Adipocyte (in vitro differentiated cells): Measurements from ENCODE around the gene TASP1.

ENCODE experiments used
- DNase-seq: peaks from one replicate; pipeline ENCODE4 v3.0.0-alpha.2; 2015; ENCODE audit warnings: low read depth
- H3K27me3 ChIP-seq: replicated peaks from 2 replicates; pipeline ENCODE4 v1.7.0; 2013; ENCODE audit warnings: mild to moderate bottlenecking, low read length, moderate library complexity; ENCODE audit not compliant: control insufficient read depth, insufficient read depth
- H3K36me3 ChIP-seq: 2 replicates; pipeline ENCODE4 v1.7.0; 2013; ENCODE audit warnings: low read length, mild to moderate bottlenecking, moderate library complexity; ENCODE audit not compliant: control insufficient read depth, insufficient read depth, severe bottlenecking
- H3K4me1 ChIP-seq: 2 replicates; pipeline ENCODE4 v1.7.0; 2013; ENCODE audit warnings: mild to moderate bottlenecking, low read length, moderate library complexity; ENCODE audit not compliant: control insufficient read depth, insufficient read depth
- H3K4me3 ChIP-seq: 2 replicates; pipeline ENCODE4 v1.7.0; 2013; ENCODE audit warnings: mild to moderate bottlenecking, low read length, moderate library complexity
- H3K9ac ChIP-seq: 2 replicates; pipeline ENCODE4 v1.7.0; 2013; ENCODE audit warnings: mild to moderate bottlenecking, low read length, moderate library complexity
- H3K9me3 ChIP-seq: 2 replicates; pipeline ENCODE4 v1.7.0; 2013; ENCODE audit warnings: mild to moderate bottlenecking, low read length, moderate library complexity; ENCODE audit not compliant: control insufficient read depth

TASP1 gene

GRCh38 chr20:13638496-13639149 is at the start of gene TASP1:
Gene TASP1 (minus strand): TSS chr20:13638932. CDS start chr20:13630078, 8,854 bp downstream.
- Histone ChIP-seq H3K27me3 (peaks cover 3% of the 10 kb centered on the region), H3K9ac (peak within 1 kb of the TSS; percentile 92)
- peak; percentile 98 for DNase-seq

DNA sequence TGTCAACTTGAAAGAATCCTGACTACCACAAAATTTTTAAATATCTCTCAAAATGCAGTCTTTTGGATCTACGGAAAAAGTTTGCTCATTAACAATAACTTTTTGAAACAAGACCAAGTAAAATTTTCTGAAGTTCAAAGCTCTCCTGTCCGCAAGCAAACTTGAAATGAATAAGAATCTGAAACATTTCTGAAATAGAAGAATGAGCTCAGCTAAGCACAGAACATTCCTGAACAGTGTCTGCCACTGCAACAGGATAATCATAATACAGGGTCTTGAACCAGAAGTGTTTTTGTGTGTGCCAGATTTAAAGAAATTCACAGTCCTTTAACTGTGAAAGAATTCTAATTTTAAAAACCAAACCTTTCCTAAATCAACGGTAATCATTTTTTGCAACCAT is 49.1 kb upstream of the TASP1 start:
- Histone ChIP-seq H3K4me3 (no peak overlapping the region), H3K4me1 (peaks cover 15% of the 10 kb centered on the region), H3K9ac (no peak overlapping the region), H3K36me3 (no peaks in the 10 kb centered on the region), H3K9me3 (no peaks in the 10 kb centered on the region), H3K27me3 (peaks cover 10% of the 10 kb centered on the region)
- DNase-seq, result peak; percentile 19

More at GRCh38 chr20:13638496-13639149, at the start of gene TASP1:
- peak within 1 kb of the TSS; percentile 91 for H3K4me3 ChIP-seq
- no peaks in the 10 kb centered on the region for H3K36me3 ChIP-seq
- H3K4me1 ChIP-seq, result peaks cover 13% of the 10 kb centered on the region
- H3K9me3 ChIP-seq, result no peaks in the 10 kb centered on the region

- H3K9ac ChIP-seq, result no peak overlapping the region
- no peaks in the 10 kb centered on the region for H3K36me3 ChIP-seq
- H3K4me1 ChIP-seq, result peaks cover 3% of the 10 kb centered on the region
- H3K9me3 ChIP-seq, result no peaks in the 10 kb centered on the region
- DNase-seq, result no peak
- no peak overlapping the region for H3K4me3 ChIP-seq
- H3K27me3 ChIP-seq, result peaks cover 9% of the 10 kb centered on the region
These were observed 46.9 kb upstream of the TASP1 start for GRCh38 chr20:13685623-13686022.

DNA sequence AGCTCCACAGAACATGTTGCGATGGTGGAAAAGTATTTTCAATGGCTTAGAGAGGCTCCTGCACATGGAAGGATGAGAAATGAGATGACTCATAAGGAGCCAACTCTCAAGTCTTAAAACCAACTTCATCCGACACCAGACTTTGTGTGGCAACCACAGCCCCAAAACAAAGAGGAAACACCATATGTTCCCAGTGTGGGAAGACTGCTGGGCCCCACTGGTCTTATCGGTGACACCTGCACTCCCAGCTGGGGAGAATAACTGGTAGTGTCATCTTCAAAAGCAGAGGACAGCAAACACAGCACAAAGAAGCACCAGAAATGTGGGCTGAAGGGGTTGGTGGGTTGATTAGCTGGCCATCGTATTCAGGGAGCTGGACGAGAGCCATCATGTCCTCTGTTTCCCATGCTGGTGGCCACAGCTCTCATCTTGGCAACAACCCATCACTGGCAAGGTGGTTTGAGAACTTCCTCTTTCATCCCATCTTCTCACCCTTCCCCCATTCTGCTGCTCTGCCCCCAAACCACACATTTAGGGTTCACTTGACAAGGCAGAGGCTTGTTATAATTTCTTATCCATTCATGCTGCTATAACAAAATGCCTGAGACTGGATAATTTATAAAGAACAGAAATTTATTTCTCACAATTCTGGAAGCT is 46.0 kb upstream of the TASP1 start:
- no peak for DNase-seq
- H3K9me3 ChIP-seq, result no peaks in the 10 kb centered on the region
- no peaks in the 10 kb centered on the region for H3K36me3 ChIP-seq
- no peak overlapping the region for H3K9ac ChIP-seq
- H3K4me3 ChIP-seq, result no peak overlapping the region
- no peaks in the 10 kb centered on the region for H3K4me1 ChIP-seq
- peaks cover 9% of the 10 kb centered on the region for H3K27me3 ChIP-seq

DNA sequence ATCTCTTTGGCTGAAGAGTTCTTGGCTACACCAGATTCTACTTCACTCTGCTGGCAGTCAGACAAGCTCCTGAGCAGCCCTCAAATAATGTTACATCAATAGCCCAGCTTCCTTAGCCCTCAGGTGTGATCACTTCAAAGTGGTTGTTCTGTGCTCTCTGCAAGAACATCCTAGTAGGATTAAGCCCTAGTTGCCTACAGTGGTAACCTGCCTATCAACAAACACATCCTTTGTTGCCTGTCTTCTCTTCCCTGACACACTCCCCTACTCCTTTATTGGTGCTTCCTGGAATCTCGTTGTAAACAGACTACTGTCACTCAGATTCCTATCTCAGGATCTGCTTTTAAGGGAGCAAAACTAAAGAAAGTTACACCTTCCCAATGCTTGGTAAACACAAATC is 45.1 kb upstream of the TASP1 start:
- H3K27me3 ChIP-seq, result peaks cover 9% of the 10 kb centered on the region
- DNase-seq, result no peak

GRCh38 chr20:13681248-13682125 is 42.8 kb upstream of the TASP1 start:
- no peak for DNase-seq
- no peak overlapping the region for H3K4me3 ChIP-seq

More for the DNA sequence above, 45.1 kb upstream of the TASP1 start:
- no peaks in the 10 kb centered on the region for H3K4me1 ChIP-seq
- no peaks in the 10 kb centered on the region for H3K36me3 ChIP-seq
- H3K4me3 ChIP-seq, result no peak overlapping the region
- no peak overlapping the region for H3K9ac ChIP-seq
- no peaks in the 10 kb centered on the region for H3K9me3 ChIP-seq

DNA sequence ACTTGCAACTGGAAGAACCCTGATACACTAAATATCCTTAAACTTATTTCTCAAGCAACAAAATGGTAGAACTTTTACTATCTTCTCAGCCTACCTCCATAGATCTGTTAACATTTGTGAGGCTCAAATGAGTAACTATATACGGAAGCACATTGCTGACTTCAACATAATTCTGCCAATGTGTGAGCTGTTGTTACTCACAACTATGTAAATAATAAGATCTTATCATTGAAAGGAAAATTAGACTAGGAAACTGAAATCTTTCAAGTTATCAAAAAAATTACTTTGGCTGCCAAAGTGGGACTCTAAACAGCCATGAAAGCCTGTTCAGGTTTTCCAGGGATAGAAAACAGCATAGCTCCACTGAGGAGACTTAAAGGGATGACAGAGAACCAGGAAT is 40.2 kb upstream of the TASP1 start:
- H3K9me3 ChIP-seq, result no peaks in the 10 kb centered on the region
- no peaks in the 10 kb centered on the region for H3K4me1 ChIP-seq
- no peak for DNase-seq
- H3K9ac ChIP-seq, result no peak overlapping the region
- H3K4me3 ChIP-seq, result no peak overlapping the region
- no peaks in the 10 kb centered on the region for H3K36me3 ChIP-seq
- peaks cover 8% of the 10 kb centered on the region for H3K27me3 ChIP-seq

More at GRCh38 chr20:13681248-13682125, 42.8 kb upstream of the TASP1 start:
- no peak overlapping the region for H3K9ac ChIP-seq
- no peaks in the 10 kb centered on the region for H3K36me3 ChIP-seq
- H3K4me1 ChIP-seq, result no peaks in the 10 kb centered on the region
- peaks cover 9% of the 10 kb centered on the region for H3K27me3 ChIP-seq
- H3K9me3 ChIP-seq, result no peaks in the 10 kb centered on the region

- no peak overlapping the region for H3K9ac ChIP-seq
- no peak overlapping the region for H3K4me3 ChIP-seq
- no peaks in the 10 kb centered on the region for H3K27me3 ChIP-seq
- no peak for DNase-seq
- H3K36me3 ChIP-seq, result no peaks in the 10 kb centered on the region
- peaks cover 12% of the 10 kb centered on the region for H3K4me1 ChIP-seq
- no peaks in the 10 kb centered on the region for H3K9me3 ChIP-seq
These were observed 38.5 kb upstream of the TASP1 start for GRCh38 chr20:13677241-13677640.

- Histone ChIP-seq H3K4me3 (no peak overlapping the region), H3K9ac (no peak overlapping the region), H3K4me1 (peaks cover 17% of the 10 kb centered on the region), H3K9me3 (no peaks in the 10 kb centered on the region), H3K36me3 (no peaks in the 10 kb centered on the region), H3K27me3 (no peaks in the 10 kb centered on the region)
- no peak for DNase-seq
These were observed 38.0 kb upstream of the TASP1 start for GRCh38 chr20:13676682-13677081.

GRCh38 chr20:13672690-13673089 is 34.0 kb upstream of the TASP1 start:
- Histone ChIP-seq H3K4me1 (peaks cover 27% of the 10 kb centered on the region), H3K4me3 (peak overlapping the region; percentile 46), H3K36me3 (no peaks in the 10 kb centered on the region), H3K9ac (peak overlapping the region; percentile 30), H3K9me3 (no peaks in the 10 kb centered on the region), H3K27me3 (no peaks in the 10 kb centered on the region)
- no peak for DNase-seq

- peak; percentile 37 for DNase-seq
- Histone ChIP-seq H3K4me3 (peak overlapping the region; percentile 29), H3K36me3 (no peaks in the 10 kb centered on the region), H3K4me1 (peaks cover 27% of the 10 kb centered on the region), H3K9me3 (no peaks in the 10 kb centered on the region), H3K27me3 (no peaks in the 10 kb centered on the region), H3K9ac (peak overlapping the region; percentile 41)
These were observed 33.2 kb upstream of the TASP1 start for GRCh38 chr20:13671916-13672378.
